Tongue (tissue), 3 donors: ENCODE measurements around the gene SLC23A2. TPM values are rescaled to one million over a fixed set of nuclear protein-coding genes. Genes with fewer than 3 reads are reported as not detected.

Experiments
- DNase-seq: peaks from one replicate; pipeline ENCODE4 v3.0.0-alpha.2; 2015
- small RNA-seq: library from RNA; depleted of rRNA; stranded (forward); fragments of <200 nt; gene quantifications from one replicate; pipeline ENCODE3, GENCODE V24; 2014; ENCODE audit warnings: low replicate concordance
- total RNA-seq: library from RNA; depleted of rRNA; stranded (reverse); fragments of >200 nt; gene quantifications from one replicate; pipeline ENCODE4 v1.2.3, GENCODE V29; 2014

SLC23A2 gene
- total RNA-seq, 1 donor from 2014 or later: 14.1 TPM

- DNase-seq: no peak
Measured at GRCh38 chr20:4813863-4814695, 187.2 kb downstream of the SLC23A2 start.

GRCh38 chr20:4813076-4813862 is 188.0 kb downstream of the SLC23A2 start:
- DNase-seq: no peak

- DNase-seq: no peak
Measured at GRCh38 chr20:4812641-4813075, 188.7 kb downstream of the SLC23A2 start.

- DNase-seq: no peak
Measured at GRCh38 chr20:4812216-4812615, 189.1 kb downstream of the SLC23A2 start.

- DNase-seq: no peak
Measured at GRCh38 chr20:4811661-4812181, 189.6 kb downstream of the SLC23A2 start.

- no peak for DNase-seq
Measured at GRCh38 chr20:4811257-4811656, 190.1 kb downstream of the SLC23A2 start.

- DNase-seq: no peak
Measured at GRCh38 chr20:4810426-4811019, 190.8 kb downstream of the SLC23A2 start.

GRCh38 chr20:4809707-4810106 is 191.6 kb downstream of the SLC23A2 start:
- no peak for DNase-seq

GRCh38 chr20:4808872-4809271 is 192.4 kb downstream of the SLC23A2 start:
- DNase-seq: no peak

- no peak for DNase-seq
Measured at GRCh38 chr20:4805663-4806449, 195.5 kb downstream of the SLC23A2 start.

- DNase-seq: no peak
Measured at GRCh38 chr20:4802527-4802926, 198.8 kb downstream of the SLC23A2 start.

Small RNA genes lying within 50 kb of the gene (small RNA-seq; reads per million reads assigned to genes)
- gene AL121890.1 (not detected), gene RF00322 (not detected)

Other genes with a start within 250 kb of the SLC23A2 start
- 56.8 TPM for gene RASSF2, start 177.9 kb downstream of the SLC23A2 start, total RNA-seq
- 72.2 TPM for gene TMEM230, start 111.6 kb upstream of the SLC23A2 start, total RNA-seq
- 68.1 TPM for gene PCNA, start 118.4 kb upstream of the SLC23A2 start, total RNA-seq
- 33.1 TPM for gene CDS2, start 125.5 kb upstream of the SLC23A2 start, total RNA-seq